ENCODE measurements around the gene HAX1.

- TF ChIP-seq REST (IDR thresholded peaks at IDR 0.05; ENCODE audit: low read depth) (no peak), EGR1 (IDR thresholded peaks at IDR 0.05) (peak; percentile 95), EP300 (IDR thresholded peaks at IDR 0.05; ENCODE audit: borderline replicate concordance) (no peak), MAX (IDR thresholded peaks at IDR 0.05) (peak; percentile 76), CREB1 (IDR thresholded peaks at IDR 0.05; ENCODE audit: low read depth) (peak; percentile 63), YY1 (IDR thresholded peaks at IDR 0.05; ENCODE audit: low read depth) (peak; percentile 70), RAD21 (IDR thresholded peaks at IDR 0.05; ENCODE audit: low read depth) (peak; percentile 77), USF1 (IDR thresholded peaks at IDR 0.05) (no peak), CEBPB (IDR thresholded peaks at IDR 0.05) (peak; percentile 71), TAF1 (IDR thresholded peaks at IDR 0.05; ENCODE audit: low read depth) (peak; percentile 93)
Measured at GRCh38 chr1:154272217-154272998, at the start of gene HAX1.

Data from Ishikawa (cell line).